ENCODE results near the gene ASTN2.

DNA sequence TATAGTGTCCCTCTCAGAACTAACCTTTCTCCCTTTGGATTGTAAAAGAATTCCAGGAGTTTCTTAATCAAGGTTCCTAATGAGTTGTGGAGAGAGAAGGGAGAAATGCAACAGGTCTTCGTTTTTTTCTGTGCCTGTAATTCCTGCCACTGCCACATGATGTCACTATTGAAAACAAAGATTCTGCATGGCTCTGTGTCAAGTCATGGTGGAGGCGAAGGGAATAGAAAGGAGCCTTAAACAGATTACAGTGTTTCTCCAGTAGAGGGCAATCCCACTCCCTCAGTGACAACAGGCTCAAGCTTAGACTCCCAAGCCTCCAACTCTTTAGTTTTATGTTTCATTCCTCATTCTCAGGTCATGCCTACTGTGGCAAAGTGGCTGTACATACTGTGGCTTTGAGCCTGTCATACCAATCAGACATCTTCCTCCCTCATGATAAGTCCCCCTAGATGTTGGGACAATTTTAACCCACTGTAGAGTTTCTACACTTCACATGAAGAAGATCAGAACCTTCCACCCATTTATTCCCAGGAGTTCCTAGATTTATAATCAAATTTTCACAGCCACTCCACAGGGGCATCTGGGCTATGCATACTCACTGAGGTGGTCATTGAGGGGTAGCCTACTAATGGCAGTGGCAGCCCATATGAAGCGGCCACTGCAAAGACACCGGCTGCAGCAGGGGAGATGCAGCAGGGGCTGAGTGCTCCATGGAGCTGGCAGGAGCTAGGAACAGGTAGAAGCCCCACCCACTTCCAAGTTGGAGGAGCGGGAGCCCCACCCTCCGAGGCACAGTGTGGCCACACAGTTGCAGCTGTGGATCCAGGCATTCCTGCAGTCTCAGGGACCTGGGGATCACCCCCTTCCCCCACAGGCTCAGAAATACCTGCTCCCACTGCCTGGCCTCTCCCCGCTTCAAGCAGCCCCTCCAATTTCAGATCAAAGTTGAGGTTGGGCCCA lies 825.2 kb downstream of the ASTN2 start:
- no peak for TF ChIP-seq POLR2A (IDR thresholded peaks at IDR 0.05; ENCODE audit: low read length)
- TF ChIP-seq CEBPB (IDR thresholded peaks at IDR 0.05): no peak
- TF ChIP-seq CBX8 (IDR thresholded peaks at IDR 0.05): no peak
- TF ChIP-seq, protein P1, sequence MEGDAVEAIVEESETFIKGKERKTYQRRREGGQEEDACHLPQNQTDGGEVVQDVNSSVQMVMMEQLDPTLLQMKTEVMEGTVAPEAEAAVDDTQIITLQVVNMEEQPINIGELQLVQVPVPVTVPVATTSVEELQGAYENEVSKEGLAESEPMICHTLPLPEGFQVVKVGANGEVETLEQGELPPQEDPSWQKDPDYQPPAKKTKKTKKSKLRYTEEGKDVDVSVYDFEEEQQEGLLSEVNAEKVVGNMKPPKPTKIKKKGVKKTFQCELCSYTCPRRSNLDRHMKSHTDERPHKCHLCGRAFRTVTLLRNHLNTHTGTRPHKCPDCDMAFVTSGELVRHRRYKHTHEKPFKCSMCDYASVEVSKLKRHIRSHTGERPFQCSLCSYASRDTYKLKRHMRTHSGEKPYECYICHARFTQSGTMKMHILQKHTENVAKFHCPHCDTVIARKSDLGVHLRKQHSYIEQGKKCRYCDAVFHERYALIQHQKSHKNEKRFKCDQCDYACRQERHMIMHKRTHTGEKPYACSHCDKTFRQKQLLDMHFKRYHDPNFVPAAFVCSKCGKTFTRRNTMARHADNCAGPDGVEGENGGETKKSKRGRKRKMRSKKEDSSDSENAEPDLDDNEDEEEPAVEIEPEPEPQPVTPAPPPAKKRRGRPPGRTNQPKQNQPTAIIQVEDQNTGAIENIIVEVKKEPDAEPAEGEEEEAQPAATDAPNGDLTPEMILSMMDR (IDR thresholded peaks at IDR 0.05): peak; percentile 62
- TF ChIP-seq, protein P2, sequence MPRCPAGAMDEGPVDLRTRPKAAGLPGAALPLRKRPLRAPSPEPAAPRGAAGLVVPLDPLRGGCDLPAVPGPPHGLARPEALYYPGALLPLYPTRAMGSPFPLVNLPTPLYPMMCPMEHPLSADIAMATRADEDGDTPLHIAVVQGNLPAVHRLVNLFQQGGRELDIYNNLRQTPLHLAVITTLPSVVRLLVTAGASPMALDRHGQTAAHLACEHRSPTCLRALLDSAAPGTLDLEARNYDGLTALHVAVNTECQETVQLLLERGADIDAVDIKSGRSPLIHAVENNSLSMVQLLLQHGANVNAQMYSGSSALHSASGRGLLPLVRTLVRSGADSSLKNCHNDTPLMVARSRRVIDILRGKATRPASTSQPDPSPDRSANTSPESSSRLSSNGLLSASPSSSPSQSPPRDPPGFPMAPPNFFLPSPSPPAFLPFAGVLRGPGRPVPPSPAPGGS (IDR thresholded peaks at IDR 0.05): no peak
